Mesenchymal stem cell (in vitro differentiated cells and primary cell): ENCODE measurements around the gene PTX4.

Experiments
- DNase-seq: peaks from one replicate; pipeline ENCODE4 v3.0.0-alpha.2; 2013
- H2AFZ ChIP-seq: one replicate; pipeline ENCODE4 v1.6.1; 2013; ENCODE audit warnings: low read depth, mild to moderate bottlenecking, control low read depth, inconsistent platforms, low read length, moderate library complexity
- H2AK5ac ChIP-seq: 2 replicates; pipeline ENCODE4 v1.6.1; 2013; ENCODE audit warnings: low read length, moderate library complexity, mild to moderate bottlenecking, inconsistent platforms; ENCODE audit not compliant: severe bottlenecking
- H2BK120ac ChIP-seq: one replicate; pipeline ENCODE4 v1.6.1; 2013; ENCODE audit warnings: low read depth, mild to moderate bottlenecking, inconsistent platforms, low read length, moderate library complexity
- H2BK12ac ChIP-seq, 2 experiments: one replicate each; pipeline ENCODE4 v1.6.1; 2013; ENCODE audit warnings: inconsistent platforms in 2 of 2, low read length in 2 of 2, mild to moderate bottlenecking in 2 of 2, moderate library complexity in 2 of 2, control low read depth in 1 of 2
- H2BK15ac ChIP-seq: one replicate; pipeline ENCODE4 v1.6.1; 2013; ENCODE audit warnings: mild to moderate bottlenecking, low read depth, inconsistent platforms; ENCODE audit not compliant: poor library complexity, severe bottlenecking
- H2BK5ac ChIP-seq: 2 replicates; pipeline ENCODE4 v1.6.1; 2013; ENCODE audit warnings: low read depth, mild to moderate bottlenecking, low read length, control low read depth, inconsistent platforms; ENCODE audit not compliant: poor library complexity, severe bottlenecking
- H3K14ac ChIP-seq, 2 experiments: one replicate each; pipeline ENCODE4 v1.6.1; 2013; ENCODE audit warnings: inconsistent platforms in 2 of 2, low read length in 2 of 2, control low read depth in 1 of 2, mild to moderate bottlenecking in 1 of 2, moderate library complexity in 1 of 2
- H3K18ac ChIP-seq, 2 experiments: one replicate each; pipeline ENCODE4 v1.6.1; 2013; ENCODE audit warnings: inconsistent platforms in 2 of 2, low read length in 2 of 2, control low read depth in 1 of 2, low read depth in 1 of 2, mild to moderate bottlenecking in 1 of 2
- H3K23ac ChIP-seq, 2 experiments: one replicate each; pipeline ENCODE4 v1.6.1; 2013; ENCODE audit warnings: inconsistent platforms in 2 of 2, low read length in 2 of 2, mild to moderate bottlenecking in 2 of 2, moderate library complexity in 2 of 2, control low read depth in 1 of 2
- H3K27ac ChIP-seq: 2 replicates; pipeline ENCODE4 v1.5.1; 2013; ENCODE audit warnings: mild to moderate bottlenecking, moderate library complexity, low read length, control low read depth, inconsistent platforms; ENCODE audit not compliant: poor library complexity, severe bottlenecking
- H3K27me3 ChIP-seq, 2 experiments: 2 replicates each; pipeline versions ENCODE4 v1.6.1 to v1.7.0; 2013; ENCODE audit warnings: low read length in 2 of 2, mild to moderate bottlenecking in 2 of 2, moderate library complexity in 2 of 2, control low read depth in 1 of 2, inconsistent platforms in 1 of 2; ENCODE audit not compliant: control insufficient read depth in 1 of 2, insufficient read depth in 1 of 2
- H3K36me3 ChIP-seq, 2 experiments: 2 replicates each; pipeline versions ENCODE4 v1.6.1 to v1.7.0; 2013; ENCODE audit warnings: low read length in 2 of 2, control low read depth in 1 of 2, inconsistent platforms in 1 of 2, low read depth in 1 of 2, mild to moderate bottlenecking in 1 of 2; ENCODE audit not compliant: insufficient read depth in 2 of 2, control insufficient read depth in 1 of 2
- H3K4ac ChIP-seq, 2 experiments: one replicate each; pipeline ENCODE4 v1.6.1; 2013; ENCODE audit warnings: inconsistent platforms in 2 of 2, low read length in 2 of 2, mild to moderate bottlenecking in 2 of 2, moderate library complexity in 2 of 2, control low read depth in 1 of 2, low read depth in 1 of 2
- H3K4me1 ChIP-seq: 2 replicates; pipeline ENCODE4 v1.6.1; 2013; ENCODE audit warnings: low read depth, low read length, control low read depth; ENCODE audit not compliant: control insufficient read depth, insufficient read depth
- H3K4me2 ChIP-seq: 2 replicates; pipeline ENCODE4 v1.6.1; 2013; ENCODE audit warnings: low read length, mild to moderate bottlenecking, inconsistent platforms; ENCODE audit not compliant: poor library complexity, severe bottlenecking
- H3K4me3 ChIP-seq, 2 experiments: 2 replicates each; pipeline versions ENCODE4 v1.5.1 to v1.7.0; 2013; ENCODE audit warnings: low read length in 2 of 2, mild to moderate bottlenecking in 2 of 2, control low read depth in 1 of 2, low read depth in 1 of 2; ENCODE audit not compliant: insufficient read depth in 1 of 2
- H3K79me1 ChIP-seq: replicated peaks from 2 replicates; pipeline ENCODE4 v1.6.1; 2013; ENCODE audit warnings: mild to moderate bottlenecking, control low read depth, low read length, inconsistent platforms; ENCODE audit not compliant: poor library complexity, severe bottlenecking
- H3K9ac ChIP-seq: 2 replicates; pipeline ENCODE4 v1.7.0; 2013; ENCODE audit warnings: mild to moderate bottlenecking, low read length, moderate library complexity
- H3K9me3 ChIP-seq: 2 replicates; pipeline ENCODE4 v1.7.0; 2013; ENCODE audit warnings: mild to moderate bottlenecking, low read length; ENCODE audit not compliant: control insufficient read depth
- H4K8ac ChIP-seq: one replicate; pipeline ENCODE4 v1.6.1; 2013; ENCODE audit warnings: inconsistent platforms, mild to moderate bottlenecking, low read length, moderate library complexity
- H4K91ac ChIP-seq: one replicate; pipeline ENCODE4 v1.6.1; 2013; ENCODE audit warnings: mild to moderate bottlenecking, low read length, inconsistent platforms
- WGBS: methylation state at CpG from one replicate; pipeline ENCODE4 v1.1.7; 2013; ENCODE audit warnings: mixed read lengths; 5-methylcytosine and 5-hydroxymethylcytosine counted together

PTX4 gene

GRCh38 chr16:1535391-1536291 is 46.9 kb upstream of the PTX4 start:
- DNase-seq, result no peak
- Histone ChIP-seq H2BK120ac (no peak overlapping the region), H3K9ac (peak overlapping the region; percentile 83), H4K8ac (peak overlapping the region; percentile 69), H2AK5ac (no peak overlapping the region), H3K9me3 (no peaks in the 10 kb centered on the region), H3K4ac (peak overlapping the region in 1 of 2 experiments; percentile 46), H3K27me3 (no peaks in the 10 kb centered on the region), H3K18ac (peak overlapping the region; percentile 38 to 44), H4K91ac (peak overlapping the region; percentile 70), H3K27ac (no peak overlapping the region), H3K23ac (no peak overlapping the region), H2BK5ac (no peak overlapping the region), H3K14ac (peak overlapping the region in 1 of 2 experiments; percentile 91), H3K4me3 (peak overlapping the region in 1 of 2 experiments; percentile 77), H3K79me1 (peaks cover 51% of the 10 kb centered on the region), H2BK12ac (peak overlapping the region in 1 of 2 experiments; percentile 45), H3K36me3 (peaks cover 33 to 67% of the 10 kb centered on the region in 2 experiments), H3K4me2 (no peak overlapping the region), H2AFZ (no peak overlapping the region), H3K4me1 (peaks cover 24% of the 10 kb centered on the region), H2BK15ac (no peak overlapping the region)
- WGBS, result 86% methylated on average over 39 of the region's 39 CpGs

GRCh38 chr16:1534021-1535020 is 45.6 kb upstream of the PTX4 start:
- Histone ChIP-seq H2BK5ac (no peak overlapping the region), H2BK15ac (peak overlapping the region; percentile 96), H2BK12ac (peak overlapping the region; percentile 6 to 80), H3K4me3 (peak overlapping the region in 1 of 2 experiments; percentile 77), H3K14ac (peak overlapping the region in 1 of 2 experiments; percentile 84), H2AFZ (no peak overlapping the region), H3K4ac (peak overlapping the region; percentile 83 to 85), H3K9ac (peak overlapping the region; percentile 83), H2BK120ac (peak overlapping the region; percentile 100), H3K36me3 (peaks cover 30 to 57% of the 10 kb centered on the region in 2 experiments), H3K23ac (peak overlapping the region in 1 of 2 experiments; percentile 48), H3K9me3 (no peaks in the 10 kb centered on the region), H3K4me2 (no peak overlapping the region), H3K79me1 (peaks cover 41% of the 10 kb centered on the region), H3K27me3 (no peaks in the 10 kb centered on the region), H3K18ac (peak overlapping the region; percentile 69 to 95), H3K27ac (no peak overlapping the region), H3K4me1 (peaks cover 24% of the 10 kb centered on the region), H4K91ac (peak overlapping the region; percentile 99), H4K8ac (peak overlapping the region; percentile 98), H2AK5ac (no peak overlapping the region)
- WGBS, result 80% methylated on average over 56 of the region's 57 CpGs
- no peak for DNase-seq

- H4K91ac ChIP-seq, result peak within 1 kb of the TSS; percentile 99
- H3K4ac ChIP-seq, result peak within 1 kb of the TSS; percentile 85 to 95
- peak within 1 kb of the TSS; percentile 97 for H2BK15ac ChIP-seq
- peak within 1 kb of the TSS; percentile 12 for H3K4me2 ChIP-seq
- H3K27ac ChIP-seq, result peak within 1 kb of the TSS; percentile 40
- H2AK5ac ChIP-seq, result peak within 1 kb of the TSS; percentile 52
- peak within 1 kb of the TSS in 1 of 2 experiments; percentile 48 for H3K23ac ChIP-seq
- peak within 1 kb of the TSS in 1 of 2 experiments; percentile 84 for H3K14ac ChIP-seq
- no peaks in the 10 kb centered on the region for H3K9me3 ChIP-seq
- no peaks in the 10 kb centered on the region for H3K27me3 ChIP-seq
- no peak within 1 kb of the TSS for H2BK5ac ChIP-seq
- WGBS, result 31% methylated on average over 24 of the region's 27 CpGs
- peaks cover 24 to 54% of the 10 kb centered on the region in 2 experiments for H3K36me3 ChIP-seq
- H2AFZ ChIP-seq, result no peak within 1 kb of the TSS
- peak; percentile 72 for DNase-seq
- H2BK120ac ChIP-seq, result peak within 1 kb of the TSS; percentile 100
- H3K4me1 ChIP-seq, result peaks cover 24% of the 10 kb centered on the region
- peak within 1 kb of the TSS; percentile 98 for H4K8ac ChIP-seq
- H3K9ac ChIP-seq, result peak within 1 kb of the TSS; percentile 83
- peak within 1 kb of the TSS; percentile 95 to 96 for H2BK12ac ChIP-seq
- peak within 1 kb of the TSS; percentile 69 to 95 for H3K18ac ChIP-seq
- peak within 1 kb of the TSS in 1 of 2 experiments; percentile 77 for H3K4me3 ChIP-seq
- H3K79me1 ChIP-seq, result peaks cover 35% of the 10 kb centered on the region
Observed at GRCh38 chr16:1533443-1533951, 44.8 kb upstream of the PTX4 start, which contains the start of gene TMEM204. Gene TMEM204, plus strand, starts transcription at chr16:1533666. Its CDS starts 610 bp downstream, at chr16:1534276.
